ENCODE results near the gene MARCHF9. TPM values are rescaled to one million over a fixed set of nuclear protein-coding genes. Genes with fewer than 3 reads are reported as not detected.

MARCHF9 gene
- total RNA-seq, 1 donor, result 0.72 TPM

- Histone ChIP-seq H3K27ac (ENCODE audit: low read depth, low read length) (no peak overlapping the region), H3K4me1 (ENCODE audit: insufficient read depth, low read length) (peaks cover 4% of the 10 kb centered on the region), H2AFZ (ENCODE audit: low read length) (peak overlapping the region; percentile 72), H3K27me3 (ENCODE audit: insufficient read depth, low read length) (peaks cover 17% of the 10 kb centered on the region), H3K4me2 (ENCODE audit: insufficient read depth, low read length) (peak overlapping the region; percentile 88), H3K4me3 (ENCODE audit: insufficient read depth, low read length) (peak overlapping the region; percentile 83), H3K79me2 (ENCODE audit: insufficient read depth, low read length) (no peaks in the 10 kb centered on the region), H3K36me3 (ENCODE audit: insufficient read depth, low read length) (no peaks in the 10 kb centered on the region), H4K20me1 (ENCODE audit: insufficient read depth, low read length) (peaks cover 2% of the 10 kb centered on the region), H3K9me3 (ENCODE audit: low read depth, low read length) (no peaks in the 10 kb centered on the region)
- no peak for TF ChIP-seq CTCF (IDR thresholded peaks at IDR 0.05; ENCODE audit: extremely low read depth, low read depth, low read length)
- peak; percentile 86 for DNase-seq (ENCODE audit: insufficient read length, low spot score, missing footprints)
Measured at GRCh38 chr12:57726884-57727757, 27.8 kb upstream of the MARCHF9 start.

GRCh38 chr12:57727758-57728395 lies 27.0 kb upstream of the MARCHF9 start:
- H2AFZ ChIP-seq (ENCODE audit: low read length), result no peak overlapping the region
- H3K79me2 ChIP-seq (ENCODE audit: insufficient read depth, low read length), result no peaks in the 10 kb centered on the region
- DNase-seq (ENCODE audit: insufficient read length, low spot score, missing footprints), result peak; percentile 19
- no peaks in the 10 kb centered on the region for H3K36me3 ChIP-seq (ENCODE audit: insufficient read depth, low read length)
- no peaks in the 10 kb centered on the region for H3K9me3 ChIP-seq (ENCODE audit: low read depth, low read length)
- H3K4me3 ChIP-seq (ENCODE audit: insufficient read depth, low read length), result no peak overlapping the region
- peaks cover 2% of the 10 kb centered on the region for H4K20me1 ChIP-seq (ENCODE audit: insufficient read depth, low read length)
- H3K27me3 ChIP-seq (ENCODE audit: insufficient read depth, low read length), result peaks cover 17% of the 10 kb centered on the region
- H3K27ac ChIP-seq (ENCODE audit: low read depth, low read length), result no peak overlapping the region
- peaks cover 4% of the 10 kb centered on the region for H3K4me1 ChIP-seq (ENCODE audit: insufficient read depth, low read length)
- H3K4me2 ChIP-seq (ENCODE audit: insufficient read depth, low read length), result no peak overlapping the region
- TF ChIP-seq CTCF (IDR thresholded peaks at IDR 0.05; ENCODE audit: extremely low read depth, low read depth, low read length), result no peak

GRCh38 chr12:57729321-57729844 lies 25.5 kb upstream of the MARCHF9 start:
- no peak overlapping the region for H3K4me3 ChIP-seq (ENCODE audit: insufficient read depth, low read length)
- H3K27me3 ChIP-seq (ENCODE audit: insufficient read depth, low read length), result peaks cover 27% of the 10 kb centered on the region
- no peaks in the 10 kb centered on the region for H3K79me2 ChIP-seq (ENCODE audit: insufficient read depth, low read length)
- DNase-seq (ENCODE audit: insufficient read length, low spot score, missing footprints), result peak; percentile 76
- no peak overlapping the region for H3K4me2 ChIP-seq (ENCODE audit: insufficient read depth, low read length)
- H3K27ac ChIP-seq (ENCODE audit: low read depth, low read length), result no peak overlapping the region
- H3K4me1 ChIP-seq (ENCODE audit: insufficient read depth, low read length), result peaks cover 4% of the 10 kb centered on the region
- no peak overlapping the region for H2AFZ ChIP-seq (ENCODE audit: low read length)
- no peaks in the 10 kb centered on the region for H3K36me3 ChIP-seq (ENCODE audit: insufficient read depth, low read length)
- no peak for TF ChIP-seq CTCF (IDR thresholded peaks at IDR 0.05; ENCODE audit: extremely low read depth, low read depth, low read length)
- H4K20me1 ChIP-seq (ENCODE audit: insufficient read depth, low read length), result peaks cover 4% of the 10 kb centered on the region
- H3K9me3 ChIP-seq (ENCODE audit: low read depth, low read length), result no peaks in the 10 kb centered on the region
